Loucy (cell line): Measurements from ENCODE around the gene ADCY5.

Experiments
- CTCF ChIP-seq: fragments of 200-600 bp; sonication (generic); conservative IDR thresholded peaks from 2 replicates; pipeline ENCODE4 v1.5.1; 2014; ENCODE audit warnings: mild to moderate bottlenecking, antibody characterized with exemption, low read length
- EZH2phosphoT487 ChIP-seq: fragments of 200-600 bp; IDR thresholded peaks from 2 replicates; pipeline ENCODE4 v1.6.1; 2018; ENCODE audit warnings: antibody characterized with exemption, mild to moderate bottlenecking, moderate library complexity, borderline replicate concordance

- TF ChIP-seq CTCF (no peak), EZH2phosphoT487 (no peak)
These were observed 129.1 kb downstream of the ADCY5 start for GRCh38 chr3:123319760-123320159.
